Neural cell (in vitro differentiated cells): ENCODE results near the gene AFDN.

ENCODE experiments used
- EZH2 ChIP-seq: fragments of 200-600, 300-800 bp; shearing (Covaris generic), sonication (generic); IDR thresholded peaks from 2 replicates; pipeline ENCODE4 v1.6.1; 2014; ENCODE audit warnings: antibody characterized with exemption, low read length, borderline replicate concordance, mild to moderate bottlenecking; ENCODE audit not compliant: insufficient read depth, poor library complexity, severe bottlenecking
- POLR2AphosphoS5 ChIP-seq: IDR thresholded peaks from 2 replicates; pipeline ENCODE4 v1.6.1; 2012

GRCh38 chr6:167984144-167984719, 157.5 kb downstream of the AFDN start:
- no peak for TF ChIP-seq EZH2
- TF ChIP-seq POLR2AphosphoS5, result no peak
